HepG2 (cell line): ENCODE measurements around the gene SKP2. TPM values are rescaled to one million over a fixed set of nuclear protein-coding genes. Genes with fewer than 3 reads are reported as not detected.
A peak's percentile ranks its signal among the peaks of the same experiment; 100 is the strongest.

Experiments
- FOSL2 ChIP-seq: sonication (generic); formaldehyde crosslinking; IDR thresholded peaks from 2 replicates; pipeline ENCODE4 v1.4.0; 2020; ENCODE audit warnings: missing genetic modification reagents
- FOXP4 ChIP-seq: sonication (generic); formaldehyde crosslinking; IDR thresholded peaks from 2 replicates; pipeline ENCODE4 v1.4.0; 2020; ENCODE audit warnings: missing genetic modification reagents
- HES4 ChIP-seq: sonication (generic); formaldehyde crosslinking; IDR thresholded peaks from 2 replicates; pipeline ENCODE4 v1.9.0; 2021; ENCODE audit warnings: mild to moderate bottlenecking, missing genetic modification reagents, borderline replicate concordance
- HNF4A ChIP-seq: sonication (generic); formaldehyde crosslinking; IDR thresholded peaks from 2 replicates; pipeline ENCODE4 v1.4.0; 2020; ENCODE audit warnings: missing genetic modification reagents
- JUNB ChIP-seq: sonication (generic); formaldehyde crosslinking; IDR thresholded peaks from 2 replicates; pipeline ENCODE4 v1.8.0; 2022; ENCODE audit warnings: missing genetic modification reagents, mild to moderate bottlenecking, borderline replicate concordance
- MAF1 ChIP-seq: sonication (generic); formaldehyde crosslinking; IDR thresholded peaks from 2 replicates; pipeline ENCODE4 v1.5.0; 2020; ENCODE audit warnings: missing genetic modification reagents, borderline replicate concordance
- NR2F2 ChIP-seq: IDR thresholded peaks from 2 replicates; pipeline ENCODE4 v1.6.1; 2012; ENCODE audit warnings: low read depth, inconsistent platforms, borderline replicate concordance
- PCBP2 ChIP-seq: fragments of 200-400 bp; formaldehyde crosslinking; optimal IDR thresholded peaks from 2 replicates; pipeline ENCODE3; 2018; ENCODE audit warnings: low read length, low read depth; ENCODE audit not compliant: poor library complexity, severe bottlenecking
- REL ChIP-seq: sonication (generic); formaldehyde crosslinking; conservative IDR thresholded peaks from 2 replicates; pipeline ENCODE4 v1.8.0; 2022; ENCODE audit warnings: mild to moderate bottlenecking, missing genetic modification reagents, moderate library complexity
- SP140L ChIP-seq: sonication (generic); formaldehyde crosslinking; IDR thresholded peaks from 2 replicates; pipeline ENCODE4 v1.4.0; 2020; ENCODE audit warnings: missing genetic modification reagents, borderline replicate concordance
- TAF1 ChIP-seq: sonication (generic); formaldehyde crosslinking; IDR thresholded peaks from 2 replicates; pipeline ENCODE4 v1.4.0; 2020; ENCODE audit warnings: missing genetic modification reagents
- U2AF1 ChIP-seq: fragments of 200-400 bp; formaldehyde crosslinking; optimal IDR thresholded peaks from 2 replicates; pipeline ENCODE3; 2017; ENCODE audit warnings: mild to moderate bottlenecking, low read depth, low read length
- ZFAT ChIP-seq: sonication (generic); formaldehyde crosslinking; conservative IDR thresholded peaks from 2 replicates; pipeline ENCODE4 v1.8.1; 2023; ENCODE audit warnings: missing genetic modification reagents, inconsistent platforms
- ZMYM2 ChIP-seq: sonication (generic); formaldehyde crosslinking; IDR thresholded peaks from 2 replicates; pipeline ENCODE4 v1.8.0; 2022; ENCODE audit warnings: mild to moderate bottlenecking, missing genetic modification reagents
- ZNF230 ChIP-seq: sonication (generic); formaldehyde crosslinking; IDR thresholded peaks from 2 replicates; pipeline ENCODE4 v1.4.0; 2020; ENCODE audit warnings: mild to moderate bottlenecking, missing genetic modification reagents
- ZNF234 ChIP-seq: sonication (generic); formaldehyde crosslinking; conservative IDR thresholded peaks from 2 replicates; pipeline ENCODE4 v1.5.1; 2020; ENCODE audit warnings: mild to moderate bottlenecking, missing genetic modification reagents
- ZNF550 ChIP-seq: sonication (generic); formaldehyde crosslinking; IDR thresholded peaks from 2 replicates; pipeline ENCODE4 v1.4.0; 2020; ENCODE audit warnings: mild to moderate bottlenecking, missing genetic modification reagents, borderline replicate concordance
- ZNF713 ChIP-seq: sonication (generic); formaldehyde crosslinking; IDR thresholded peaks from 2 replicates; pipeline ENCODE4 v1.4.0; 2020; ENCODE audit warnings: mild to moderate bottlenecking, missing genetic modification reagents
- ZNF737 ChIP-seq: sonication (generic); formaldehyde crosslinking; IDR thresholded peaks from 2 replicates; pipeline ENCODE4 v1.5.0; 2020; ENCODE audit warnings: missing genetic modification reagents, mild to moderate bottlenecking, borderline replicate concordance
- ZNF746 ChIP-seq: sonication (generic); formaldehyde crosslinking; IDR thresholded peaks from 2 replicates; pipeline ENCODE4 v1.8.0; 2022; ENCODE audit warnings: mild to moderate bottlenecking, missing genetic modification reagents
- ZNF839 ChIP-seq: sonication (generic); formaldehyde crosslinking; IDR thresholded peaks from 2 replicates; pipeline ENCODE4 v1.4.0; 2020; ENCODE audit warnings: missing genetic modification reagents, mild to moderate bottlenecking, borderline replicate concordance
- ZNF891 ChIP-seq: sonication (generic); formaldehyde crosslinking; IDR thresholded peaks from 2 replicates; pipeline ENCODE4 v1.5.0; 2020; ENCODE audit warnings: mild to moderate bottlenecking, missing genetic modification reagents
- polyA plus RNA-seq, 8 experiments: library from polyadenylated mRNA; depleted of rRNA in 3 of 8; stranded (reverse) in 7 of 8; unstranded in 1 of 8; fragments of >200 nt; fragmentation: Illumina TruSeq in 4 of 8; extraction: Trizol in 4 of 8; gene quantifications; 2 replicates each; pipeline versions ENCODE4 v1.2.1 to v1.2.3, GENCODE V29; 2011 to 2016; ENCODE audit warnings: low read depth in 4 of 8, missing spikeins in 1 of 8, mixed read lengths in 1 of 8; ENCODE audit not compliant: insufficient read depth in 1 of 8
- total RNA-seq, 5 experiments: library from RNA; depleted of rRNA; stranded (reverse); fragments of >200 nt; fragmentation: Illumina TruSeq; extraction: Trizol; gene quantifications; 2 replicates each; pipeline ENCODE4 v1.2.3, GENCODE V29; 2016; ENCODE audit warnings: low read depth in 1 of 5
- TF ChIP-seq, protein P1 (sequence below): sonication (generic); formaldehyde crosslinking; IDR thresholded peaks from 2 replicates; pipeline ENCODE4 v1.5.1; 2020; ENCODE audit warnings: missing genetic modification reagents, mild to moderate bottlenecking, borderline replicate concordance
- TF ChIP-seq, protein P2 (sequence below): IDR thresholded peaks from 2 replicates; pipeline ENCODE4 v1.6.1; 2016; ENCODE audit warnings: low read depth

Gene SKP2
- total and polyA plus RNA-seq, 2 of the 13 experiments (the other 11 are each of a cell fraction or from before 2014, with no cell fraction given), result 29.6 to 84.1 TPM

DNA sequence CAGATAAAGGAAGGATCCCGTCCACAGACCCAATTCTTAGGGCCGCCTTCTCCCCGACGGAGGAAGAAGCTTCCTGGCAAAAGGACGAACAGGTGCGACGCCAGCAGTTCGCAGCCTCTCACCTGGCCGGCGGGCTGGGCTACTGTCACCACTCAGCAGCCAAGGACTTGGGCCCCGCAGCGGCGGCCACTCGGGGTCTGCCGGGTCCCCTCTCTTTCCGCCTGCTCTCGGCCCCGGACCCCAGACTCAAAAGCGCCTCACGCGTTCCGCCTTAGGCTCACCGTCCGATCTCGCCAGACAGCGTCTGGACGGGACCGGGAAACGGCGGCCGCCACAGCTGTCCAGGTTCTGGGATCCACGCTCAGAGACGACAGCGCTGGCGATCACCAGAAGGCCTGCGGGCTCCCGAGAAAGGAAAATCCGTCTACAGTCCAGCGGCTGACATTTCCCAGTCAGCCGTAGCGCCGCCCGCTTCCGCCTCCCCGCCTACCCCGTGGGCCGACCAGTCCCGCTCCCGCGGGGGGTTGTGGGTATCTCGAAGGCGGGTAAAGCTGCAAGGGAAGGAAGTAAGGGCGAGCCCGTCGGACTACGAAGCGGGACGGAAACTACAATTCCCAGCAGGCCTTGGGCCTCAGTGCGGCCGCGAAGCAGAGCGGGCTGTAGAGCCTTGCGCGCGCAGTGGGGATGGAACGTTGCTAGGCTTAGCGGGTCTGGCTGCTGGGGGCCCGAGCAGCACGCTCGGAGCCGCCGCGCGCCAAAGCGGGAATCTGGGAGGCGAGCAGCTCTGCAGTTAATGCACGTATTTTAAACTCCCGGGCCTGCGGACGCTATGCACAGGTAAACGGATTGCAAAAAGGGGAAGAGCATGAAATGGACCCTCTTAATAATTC is at the start of gene SKP2, which contains the start of gene LMBRD2 (continued):
- TF ChIP-seq FOSL2 (CRISPR knock-in tag), result peak; percentile 33; the same call in 1 of the 2 replicates
- TF ChIP-seq, protein P1, sequence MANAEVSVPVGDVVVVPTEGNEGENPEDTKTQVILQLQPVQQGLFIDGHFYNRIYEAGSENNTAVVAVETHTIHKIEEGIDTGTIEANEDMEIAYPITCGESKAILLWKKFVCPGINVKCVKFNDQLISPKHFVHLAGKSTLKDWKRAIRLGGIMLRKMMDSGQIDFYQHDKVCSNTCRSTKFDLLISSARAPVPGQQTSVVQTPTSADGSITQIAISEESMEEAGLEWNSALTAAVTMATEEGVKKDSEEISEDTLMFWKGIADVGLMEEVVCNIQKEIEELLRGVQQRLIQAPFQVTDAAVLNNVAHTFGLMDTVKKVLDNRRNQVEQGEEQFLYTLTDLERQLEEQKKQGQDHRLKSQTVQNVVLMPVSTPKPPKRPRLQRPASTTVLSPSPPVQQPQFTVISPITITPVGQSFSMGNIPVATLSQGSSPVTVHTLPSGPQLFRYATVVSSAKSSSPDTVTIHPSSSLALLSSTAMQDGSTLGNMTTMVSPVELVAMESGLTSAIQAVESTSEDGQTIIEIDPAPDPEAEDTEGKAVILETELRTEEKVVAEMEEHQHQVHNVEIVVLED (CRISPR knock-in tag), result peak; percentile 89
- TF ChIP-seq, protein P2, sequence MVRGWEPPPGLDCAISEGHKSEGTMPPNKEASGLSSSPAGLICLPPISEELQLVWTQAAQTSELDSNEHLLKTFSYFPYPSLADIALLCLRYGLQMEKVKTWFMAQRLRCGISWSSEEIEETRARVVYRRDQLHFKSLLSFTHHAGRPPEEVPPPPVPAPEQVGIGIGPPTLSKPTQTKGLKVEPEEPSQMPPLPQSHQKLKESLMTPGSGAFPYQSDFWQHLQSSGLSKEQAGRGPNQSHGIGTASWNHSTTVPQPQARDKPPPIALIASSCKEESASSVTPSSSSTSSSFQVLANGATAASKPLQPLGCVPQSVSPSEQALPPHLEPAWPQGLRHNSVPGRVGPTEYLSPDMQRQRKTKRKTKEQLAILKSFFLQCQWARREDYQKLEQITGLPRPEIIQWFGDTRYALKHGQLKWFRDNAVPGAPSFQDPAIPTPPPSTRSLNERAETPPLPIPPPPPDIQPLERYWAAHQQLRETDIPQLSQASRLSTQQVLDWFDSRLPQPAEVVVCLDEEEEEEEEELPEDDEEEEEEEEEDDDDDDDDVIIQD (CRISPR knock-in tag), result peak; percentile 68; the same call in 1 of the 2 replicates
- no peak for TF ChIP-seq ZMYM2 (CRISPR knock-in tag)
- TF ChIP-seq ZNF737 (CRISPR knock-in tag), result 0 out of 2 replicates have a peak, but pooled peaks have one; percentile 34
- TF ChIP-seq ZNF230, result peak; percentile 63; the same call in 1 of the 2 replicates
- no peak for TF ChIP-seq ZNF839 (CRISPR knock-in tag)
- TF ChIP-seq ZNF746 (CRISPR knock-in tag), result no peak
- TF ChIP-seq PCBP2, result no peak
- TF ChIP-seq U2AF1, result no peak
- no peak for TF ChIP-seq ZNF713 (CRISPR knock-in tag)
- TF ChIP-seq MAF1 (CRISPR knock-in tag), result no peak
- peak; percentile 80 for TF ChIP-seq TAF1
- TF ChIP-seq HES4, result peak; percentile 63; the same call in 1 of the 2 replicates
- TF ChIP-seq NR2F2, result no peak
- TF ChIP-seq SP140L (CRISPR knock-in tag), result peak; percentile 40; the same call in 1 of the 2 replicates
- TF ChIP-seq ZNF891 (CRISPR knock-in tag), result peak; percentile 74
- TF ChIP-seq HNF4A, result 0 out of 2 replicates have a peak, but pooled peaks have one; percentile 17
- no peak for TF ChIP-seq JUNB (CRISPR knock-in tag)
- no peak for TF ChIP-seq ZFAT (CRISPR knock-in tag)
- peak; percentile 71; the same call in 1 of the 2 replicates for TF ChIP-seq REL (CRISPR knock-in tag)
- no peak for TF ChIP-seq ZNF550 (CRISPR knock-in tag)
- no peak for TF ChIP-seq ZNF234 (CRISPR knock-in tag)
- TF ChIP-seq FOXP4 (CRISPR knock-in tag), result peak; percentile 60; the same call in 1 of the 2 replicates
